Neural cell (in vitro differentiated cells): ENCODE measurements around the gene EXOC1. TPM values are rescaled to one million over a fixed set of nuclear protein-coding genes. Genes with fewer than 3 reads are reported as not detected.

Experiments
- H2AFZ ChIP-seq: fragments of 200-600, 300-800 bp; sonication (generic), shearing (Covaris generic); 2 replicates; pipeline ENCODE4 v1.6.0; 2014; ENCODE audit warnings: low read depth, mild to moderate bottlenecking, antibody characterized with exemption, low read length, moderate library complexity
- H3F3A ChIP-seq: fragments of 200-600 bp; shearing (Covaris generic); 2 replicates; pipeline ENCODE4 v1.6.1; 2016; ENCODE audit warnings: mild to moderate bottlenecking, moderate library complexity, mixed read lengths, antibody characterized with exemption, low read length; ENCODE audit not compliant: insufficient read depth, poor library complexity, severe bottlenecking
- H3K27ac ChIP-seq: fragments of 200-600, 300-800 bp; sonication (generic), shearing (Covaris generic); 2 replicates; pipeline ENCODE4 v1.5.1; 2014; ENCODE audit warnings: mild to moderate bottlenecking, low read length, moderate library complexity
- H3K27me3 ChIP-seq: fragments of 300-800, 200-600 bp; sonication (generic), shearing (Covaris generic); 2 replicates; pipeline ENCODE4 v1.6.0; 2014; ENCODE audit warnings: mild to moderate bottlenecking, low read depth, low read length, moderate library complexity; ENCODE audit not compliant: insufficient read depth
- H3K36me3 ChIP-seq: fragments of 300-800, 200-600 bp; sonication (generic), shearing (Covaris generic); 2 replicates; pipeline ENCODE4 v1.5.1; 2014; ENCODE audit warnings: mild to moderate bottlenecking, antibody characterized with exemption, low read length, moderate library complexity; ENCODE audit not compliant: insufficient read depth
- H3K4me2 ChIP-seq: fragments of 300-800, 200-600 bp; sonication (generic), shearing (Covaris generic); 2 replicates; pipeline ENCODE4 v1.6.0; 2014; ENCODE audit warnings: mild to moderate bottlenecking, low read length
- H3K4me3 ChIP-seq: fragments of 300-800, 200-600 bp; sonication (generic), shearing (Covaris generic); 2 replicates; pipeline ENCODE4 v1.5.1; 2014; ENCODE audit warnings: mild to moderate bottlenecking, low read length, moderate library complexity
- H3K79me2 ChIP-seq: fragments of 200-600 bp; shearing (Covaris generic); replicated peaks from 2 replicates; pipeline ENCODE4 v1.6.0; 2014; ENCODE audit warnings: mild to moderate bottlenecking, low read length, moderate library complexity; ENCODE audit not compliant: insufficient read depth
- H3K9ac ChIP-seq: fragments of 300-800, 200-600 bp; sonication (generic), shearing (Covaris generic); 2 replicates; pipeline ENCODE4 v1.6.1; 2016; ENCODE audit warnings: mild to moderate bottlenecking, low read length, mixed read lengths
- H3K9me2 ChIP-seq: fragments of 200-600 bp; shearing (Covaris generic); 2 replicates; pipeline ENCODE4 v1.6.1; 2016; ENCODE audit warnings: mild to moderate bottlenecking, low read length, mixed read lengths; ENCODE audit not compliant: insufficient read depth
- H3K9me3 ChIP-seq: fragments of 200-600, 300-800 bp; sonication (generic), shearing (Covaris generic); 2 replicates; pipeline ENCODE4 v1.6.1; 2016; ENCODE audit warnings: mild to moderate bottlenecking, mixed run types, low read length, moderate library complexity, mixed read lengths
- H4K20me1 ChIP-seq: fragments of 200-600 bp; shearing (Covaris generic); 2 replicates; pipeline ENCODE4 v1.6.1; 2016; ENCODE audit warnings: mild to moderate bottlenecking, mixed run types; ENCODE audit not compliant: insufficient read depth
- EP300 ChIP-seq: fragments of 450-650 bp; conservative IDR thresholded peaks from 2 replicates; pipeline ENCODE4 v1.6.1; 2014; ENCODE audit warnings: antibody characterized with exemption, mild to moderate bottlenecking, moderate library complexity; ENCODE audit not compliant: poor library complexity, severe bottlenecking
- EZH2 ChIP-seq: fragments of 200-600, 300-800 bp; shearing (Covaris generic), sonication (generic); IDR thresholded peaks from 2 replicates; pipeline ENCODE4 v1.6.1; 2014; ENCODE audit warnings: antibody characterized with exemption, low read length, borderline replicate concordance, mild to moderate bottlenecking; ENCODE audit not compliant: insufficient read depth, poor library complexity, severe bottlenecking
- MXI1 ChIP-seq: fragments of 450-650 bp; conservative IDR thresholded peaks from 2 replicates; pipeline ENCODE4 v1.6.1; 2014; ENCODE audit warnings: antibody characterized with exemption, mild to moderate bottlenecking; ENCODE audit not compliant: poor library complexity, severe bottlenecking
- POLR2AphosphoS5 ChIP-seq: IDR thresholded peaks from 2 replicates; pipeline ENCODE4 v1.6.1; 2012
- RAD21 ChIP-seq: fragments of 450-650 bp; conservative IDR thresholded peaks from 2 replicates; pipeline ENCODE4 v1.6.1; 2014; ENCODE audit warnings: antibody characterized with exemption, mild to moderate bottlenecking, moderate library complexity
- SMC3 ChIP-seq: fragments of 450-650 bp; conservative IDR thresholded peaks from 2 replicates; pipeline ENCODE4 v1.6.1; 2014; ENCODE audit warnings: antibody characterized with exemption, mild to moderate bottlenecking, moderate library complexity; ENCODE audit not compliant: poor library complexity
- TAF1 ChIP-seq: IDR thresholded peaks from 2 replicates; pipeline ENCODE4 v1.6.1; 2012; ENCODE audit warnings: low read depth
- polyA plus RNA-seq: library from polyadenylated mRNA; depleted of rRNA; stranded (reverse); fragments of >200 nt; gene quantifications from 2 replicates; pipeline ENCODE4 v1.2.3, GENCODE V29; 2014
- TF ChIP-seq, protein P1 (sequence below): IDR thresholded peaks from 2 replicates; pipeline ENCODE4 v1.6.1; 2012; ENCODE audit warnings: borderline replicate concordance
- TF ChIP-seq, protein P2 (sequence below): fragments of 450-650 bp; IDR thresholded peaks from 2 replicates; pipeline ENCODE4 v1.5.1; 2014; ENCODE audit warnings: antibody characterized with exemption, mild to moderate bottlenecking, moderate library complexity; ENCODE audit not compliant: poor library complexity, severe bottlenecking

Gene EXOC1
- polyA plus RNA-seq, 1 donor from 2014 or later = 106 TPM

DNA sequence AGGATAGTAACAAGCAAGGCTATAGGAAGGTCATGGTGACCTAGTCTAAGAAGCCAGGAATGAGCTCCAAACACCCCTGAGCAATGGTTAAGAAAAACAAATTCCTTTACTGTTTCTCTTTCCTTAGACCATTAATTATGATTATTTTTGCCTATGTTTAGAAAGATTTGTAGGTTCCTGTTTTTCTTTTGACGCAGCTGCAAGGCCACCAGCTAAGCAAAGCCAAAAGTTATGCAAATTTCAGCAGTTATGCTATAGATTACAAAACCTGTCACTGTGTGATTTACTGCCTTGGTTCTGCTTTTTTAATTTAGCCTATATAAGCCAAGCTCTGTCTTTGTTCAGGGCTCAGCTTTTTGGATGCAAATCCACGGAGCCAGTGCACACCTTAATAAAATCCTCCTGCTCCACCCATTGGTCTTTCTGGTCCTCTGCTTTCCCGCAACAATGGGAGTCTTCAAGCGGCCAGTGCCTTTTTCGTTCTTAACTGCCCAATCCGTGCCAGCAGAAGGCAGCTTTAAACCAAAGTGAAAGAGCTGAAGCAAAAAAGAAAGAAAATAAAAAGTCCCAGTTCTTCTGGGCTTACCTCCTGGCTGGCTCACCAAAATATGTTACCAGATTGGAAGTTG, 93.9 kb downstream of the EXOC1 start (continued):
- TF ChIP-seq SMC3 (no peak), EP300 (no peak), TAF1 (no peak), MXI1 (no peak)

DNA sequence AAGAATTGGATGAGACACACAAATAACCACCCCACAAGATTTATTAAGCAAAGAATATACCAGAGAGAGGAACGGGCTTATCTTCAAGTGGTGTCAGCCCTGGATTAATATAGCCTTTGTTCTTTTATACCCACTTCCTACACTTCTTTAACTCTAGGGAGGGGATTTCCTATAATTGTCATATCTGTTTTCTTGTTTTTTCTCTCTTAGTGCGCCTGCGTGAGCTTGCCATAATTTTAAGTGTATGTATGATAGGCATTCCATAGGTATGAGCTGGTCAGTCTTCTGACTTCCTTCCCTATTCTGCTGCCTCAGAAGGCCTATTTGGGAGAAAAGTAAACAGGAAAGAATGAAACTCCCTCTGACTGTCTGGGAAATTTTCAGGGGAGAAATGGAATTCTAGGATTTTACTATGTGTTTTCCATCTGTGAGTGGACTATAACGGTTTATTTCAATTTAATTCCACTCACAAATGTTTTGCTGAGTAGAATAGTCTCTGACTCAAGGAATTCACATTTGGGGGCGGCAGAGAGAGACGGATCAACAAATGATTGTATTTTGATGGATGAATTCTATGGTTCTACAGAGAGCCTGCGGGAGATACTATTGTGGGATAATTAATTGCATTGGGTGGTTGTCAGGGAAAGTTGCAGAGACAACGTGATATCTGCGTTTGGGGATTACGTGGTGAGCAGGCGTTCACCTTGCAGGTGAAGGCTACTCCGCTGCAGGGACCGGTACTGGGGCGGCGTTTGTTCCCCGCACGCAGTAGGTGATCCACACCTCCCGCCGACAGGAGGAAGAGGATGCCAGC, 94.7 kb downstream of the EXOC1 start:
- H3K27ac ChIP-seq = no peak overlapping the region
- peaks cover 24% of the 10 kb centered on the region for H3K79me2 ChIP-seq
- no peaks in the 10 kb centered on the region for H3F3A ChIP-seq

More for the DNA sequence above, 94.7 kb downstream of the EXOC1 start:
- no peaks in the 10 kb centered on the region for H3K9me2 ChIP-seq
- H3K9me3 ChIP-seq = no peaks in the 10 kb centered on the region
- TF ChIP-seq, protein P1, sequence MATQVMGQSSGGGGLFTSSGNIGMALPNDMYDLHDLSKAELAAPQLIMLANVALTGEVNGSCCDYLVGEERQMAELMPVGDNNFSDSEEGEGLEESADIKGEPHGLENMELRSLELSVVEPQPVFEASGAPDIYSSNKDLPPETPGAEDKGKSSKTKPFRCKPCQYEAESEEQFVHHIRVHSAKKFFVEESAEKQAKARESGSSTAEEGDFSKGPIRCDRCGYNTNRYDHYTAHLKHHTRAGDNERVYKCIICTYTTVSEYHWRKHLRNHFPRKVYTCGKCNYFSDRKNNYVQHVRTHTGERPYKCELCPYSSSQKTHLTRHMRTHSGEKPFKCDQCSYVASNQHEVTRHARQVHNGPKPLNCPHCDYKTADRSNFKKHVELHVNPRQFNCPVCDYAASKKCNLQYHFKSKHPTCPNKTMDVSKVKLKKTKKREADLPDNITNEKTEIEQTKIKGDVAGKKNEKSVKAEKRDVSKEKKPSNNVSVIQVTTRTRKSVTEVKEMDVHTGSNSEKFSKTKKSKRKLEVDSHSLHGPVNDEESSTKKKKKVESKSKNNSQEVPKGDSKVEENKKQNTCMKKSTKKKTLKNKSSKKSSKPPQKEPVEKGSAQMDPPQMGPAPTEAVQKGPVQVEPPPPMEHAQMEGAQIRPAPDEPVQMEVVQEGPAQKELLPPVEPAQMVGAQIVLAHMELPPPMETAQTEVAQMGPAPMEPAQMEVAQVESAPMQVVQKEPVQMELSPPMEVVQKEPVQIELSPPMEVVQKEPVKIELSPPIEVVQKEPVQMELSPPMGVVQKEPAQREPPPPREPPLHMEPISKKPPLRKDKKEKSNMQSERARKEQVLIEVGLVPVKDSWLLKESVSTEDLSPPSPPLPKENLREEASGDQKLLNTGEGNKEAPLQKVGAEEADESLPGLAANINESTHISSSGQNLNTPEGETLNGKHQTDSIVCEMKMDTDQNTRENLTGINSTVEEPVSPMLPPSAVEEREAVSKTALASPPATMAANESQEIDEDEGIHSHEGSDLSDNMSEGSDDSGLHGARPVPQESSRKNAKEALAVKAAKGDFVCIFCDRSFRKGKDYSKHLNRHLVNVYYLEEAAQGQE = no peak
- TF ChIP-seq, protein P2, sequence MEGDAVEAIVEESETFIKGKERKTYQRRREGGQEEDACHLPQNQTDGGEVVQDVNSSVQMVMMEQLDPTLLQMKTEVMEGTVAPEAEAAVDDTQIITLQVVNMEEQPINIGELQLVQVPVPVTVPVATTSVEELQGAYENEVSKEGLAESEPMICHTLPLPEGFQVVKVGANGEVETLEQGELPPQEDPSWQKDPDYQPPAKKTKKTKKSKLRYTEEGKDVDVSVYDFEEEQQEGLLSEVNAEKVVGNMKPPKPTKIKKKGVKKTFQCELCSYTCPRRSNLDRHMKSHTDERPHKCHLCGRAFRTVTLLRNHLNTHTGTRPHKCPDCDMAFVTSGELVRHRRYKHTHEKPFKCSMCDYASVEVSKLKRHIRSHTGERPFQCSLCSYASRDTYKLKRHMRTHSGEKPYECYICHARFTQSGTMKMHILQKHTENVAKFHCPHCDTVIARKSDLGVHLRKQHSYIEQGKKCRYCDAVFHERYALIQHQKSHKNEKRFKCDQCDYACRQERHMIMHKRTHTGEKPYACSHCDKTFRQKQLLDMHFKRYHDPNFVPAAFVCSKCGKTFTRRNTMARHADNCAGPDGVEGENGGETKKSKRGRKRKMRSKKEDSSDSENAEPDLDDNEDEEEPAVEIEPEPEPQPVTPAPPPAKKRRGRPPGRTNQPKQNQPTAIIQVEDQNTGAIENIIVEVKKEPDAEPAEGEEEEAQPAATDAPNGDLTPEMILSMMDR = no peak
- TF ChIP-seq SMC3 (no peak), EZH2 (no peak), TAF1 (no peak), POLR2AphosphoS5 (no peak), MXI1 (no peak), RAD21 (no peak), EP300 (no peak)
- peak overlapping the region; percentile 91 for H2AFZ ChIP-seq
- no peaks in the 10 kb centered on the region for H3K27me3 ChIP-seq
- peak overlapping the region; percentile 59 for H3K9ac ChIP-seq
- H3K4me3 ChIP-seq = peak overlapping the region; percentile 88
- no peaks in the 10 kb centered on the region for H3K36me3 ChIP-seq
- peak overlapping the region; percentile 37 for H3K4me2 ChIP-seq
- no peaks in the 10 kb centered on the region for H4K20me1 ChIP-seq
